ENCODE results near the gene SLC2A9. TPM values are rescaled to one million over a fixed set of nuclear protein-coding genes. Genes with fewer than 3 reads are reported as not detected.
"Not testable (repeated sequence)": the region's sequence is repeated elsewhere in the genome, so short reads cannot be mapped to it uniquely, and the experiment has no call there.

The SLC2A9 gene
- total RNA-seq, 1 experiment from 2014 or later = 3.5 TPM

DNA sequence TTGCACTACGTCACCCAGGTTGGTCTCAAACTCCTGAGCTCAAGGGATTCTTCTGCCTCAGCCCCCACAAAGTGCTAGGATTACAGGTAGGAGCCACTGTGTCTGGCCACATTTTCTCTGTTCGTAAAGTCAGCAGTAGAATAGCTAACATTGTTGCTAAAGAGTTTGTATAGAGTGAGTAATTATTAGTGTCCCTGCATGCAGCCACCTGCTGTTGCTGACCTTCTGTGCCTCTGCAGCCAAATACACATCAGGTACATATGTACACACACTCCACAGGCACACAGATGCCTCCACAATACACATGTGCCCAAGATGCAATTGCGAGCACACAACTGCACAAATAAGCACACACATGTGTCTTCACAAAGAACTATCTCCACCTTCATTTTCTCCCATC, 228.9 kb downstream of the SLC2A9 start:
- CTCF ChIA-PET = no interaction called here
- in situ Hi-C loops (cut with HindIII; ENCODE audit: low pct_unique_long_range_greater_than_20kb, low sequenced_read_pairs) (no loop called here), intact Hi-C loops (cut with micrococcal nuclease; ENCODE audit: unreplicated experiment) (no loop called here)

GRCh38 chr4:9785891-9786290, 235.4 kb downstream of the SLC2A9 start:
- H3K27me3 ChIP-seq (ENCODE audit: control insufficient read depth, insufficient read depth, low read length) = not testable (repeated sequence)

More for the DNA sequence above, 228.9 kb downstream of the SLC2A9 start:
- no peak for ATAC-seq
- POLR2A ChIA-PET = no interaction called here
- no peak for TF ChIP-seq REST (IDR thresholded peaks at IDR 0.05; ENCODE audit: insufficient read depth in 1 of 2, low read depth in 2 of 2, low read length in 1 of 2)
- H3K27me3 ChIP-seq (ENCODE audit: control insufficient read depth, insufficient read depth, low read length) = no peaks in the 10 kb centered on the region
- no peaks in the 10 kb centered on the region for H3K4me1 ChIP-seq (ENCODE audit: control insufficient read depth, insufficient read depth, low read length)
- H3K9me3 ChIP-seq (ENCODE audit: control insufficient read depth, insufficient read depth, low read depth, low read length) = no peaks in the 10 kb centered on the region
- H3K4me3 ChIP-seq (ENCODE audit: low read depth in 2 of 2, low read length in 2 of 2) = no peak overlapping the region
- DNase-seq (ENCODE audit: low read depth, low spot score) = no peak
- BruUV-seq (replicated peaks) = no TSS peak
- H3K36me3 ChIP-seq (ENCODE audit: control insufficient read depth, insufficient read depth, low read length) = no peaks in the 10 kb centered on the region
- H3K27ac ChIP-seq (ENCODE audit: low read length) = no peak overlapping the region

DNA sequence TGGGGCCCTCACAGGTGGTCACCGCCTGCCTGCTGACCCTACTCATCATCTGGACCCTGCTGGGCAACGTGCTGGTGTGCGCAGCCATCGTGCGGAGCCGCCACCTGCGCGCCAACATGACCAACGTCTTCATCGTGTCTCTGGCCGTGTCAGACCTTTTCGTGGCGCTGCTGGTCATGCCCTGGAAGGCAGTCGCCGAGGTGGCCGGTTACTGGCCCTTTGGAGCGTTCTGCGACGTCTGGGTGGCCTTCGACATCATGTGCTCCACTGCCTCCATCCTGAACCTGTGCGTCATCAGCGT, 239.2 kb downstream of the SLC2A9 start:
- intact Hi-C loops (cut with micrococcal nuclease; ENCODE audit: unreplicated experiment) = no loop called here
- H3K4me1 ChIP-seq (ENCODE audit: control insufficient read depth, insufficient read depth, low read length) = no peaks in the 10 kb centered on the region
- POLR2A ChIA-PET = no interaction called here

More at GRCh38 chr4:9785891-9786290, 235.4 kb downstream of the SLC2A9 start:
- CTCF ChIA-PET; in situ Hi-C loops (cut with HindIII; ENCODE audit: low pct_unique_long_range_greater_than_20kb, low sequenced_read_pairs); H3K36me3 ChIP-seq (ENCODE audit: control insufficient read depth, insufficient read depth, low read length); H3K4me1 ChIP-seq (ENCODE audit: control insufficient read depth, insufficient read depth, low read length); H3K9me3 ChIP-seq (ENCODE audit: control insufficient read depth, insufficient read depth, low read depth, low read length); POLR2A ChIA-PET; H3K4me3 ChIP-seq (ENCODE audit: low read depth in 2 of 2, low read length in 2 of 2); H3K27ac ChIP-seq (ENCODE audit: low read length); BruUV-seq (replicated peaks); intact Hi-C loops (cut with micrococcal nuclease; ENCODE audit: unreplicated experiment); ATAC-seq; DNase-seq (ENCODE audit: low read depth, low spot score): not testable (repeated sequence)

DNA sequence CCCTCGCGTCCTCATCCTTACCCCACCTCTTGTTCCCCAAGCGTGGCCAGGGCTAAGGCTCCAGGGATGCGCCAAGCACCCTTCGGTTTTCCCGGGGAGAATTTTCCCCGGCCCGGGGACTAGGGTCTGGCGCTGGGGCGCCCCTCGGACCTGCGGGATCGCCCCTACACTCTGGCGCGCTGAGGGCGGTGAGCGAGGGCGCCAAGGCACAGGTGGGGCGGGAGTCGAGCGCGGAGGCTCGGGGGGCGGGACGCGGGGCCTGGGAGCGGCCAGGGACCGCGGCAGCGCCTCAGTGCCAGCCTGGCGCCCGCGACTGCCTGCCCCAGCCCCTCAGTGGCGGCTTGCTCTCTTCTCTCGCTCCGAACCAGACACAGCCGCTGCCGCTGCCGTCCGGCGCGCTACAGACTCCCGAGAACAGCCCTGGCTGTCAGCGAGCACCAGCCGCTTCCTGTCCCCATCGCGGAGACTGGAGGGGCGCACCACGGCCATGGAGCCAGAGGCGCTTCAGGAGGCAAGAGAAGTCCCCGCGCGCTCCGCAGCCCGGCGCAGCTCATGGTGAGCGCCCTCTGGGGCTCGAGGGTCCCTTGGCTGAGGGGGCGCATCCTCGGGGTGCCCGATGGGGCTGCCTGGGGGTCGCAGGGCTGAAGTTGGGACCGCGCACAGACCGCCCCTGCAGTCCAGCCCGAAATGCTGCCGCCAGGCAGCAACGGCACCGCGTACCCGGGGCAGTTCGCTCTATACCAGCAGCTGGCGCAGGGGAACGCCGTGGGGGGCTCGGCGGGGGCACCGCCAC, 239.8 kb downstream of the SLC2A9 start, which contains the start of gene DRD5:
TSS of gene DRD5 (plus strand) at position 292 of the 793 bp plus-strand sequence. CDS start at position 688, 396 bp downstream.
- Histone ChIP-seq H3K4me1 (ENCODE audit: control insufficient read depth, insufficient read depth, low read length) (no peaks in the 10 kb centered on the region), H3K36me3 (ENCODE audit: control insufficient read depth, insufficient read depth, low read length) (no peaks in the 10 kb centered on the region), H3K9me3 (ENCODE audit: control insufficient read depth, insufficient read depth, low read depth, low read length) (no peaks in the 10 kb centered on the region), H3K27ac (ENCODE audit: low read length) (no peak within 1 kb of the TSS), H3K27me3 (ENCODE audit: control insufficient read depth, insufficient read depth, low read length) (no peaks in the 10 kb centered on the region), H3K4me3 (ENCODE audit: low read depth in 2 of 2, low read length in 2 of 2) (no peak within 1 kb of the TSS)
- no peak for ATAC-seq
- TF ChIP-seq, protein P1, sequence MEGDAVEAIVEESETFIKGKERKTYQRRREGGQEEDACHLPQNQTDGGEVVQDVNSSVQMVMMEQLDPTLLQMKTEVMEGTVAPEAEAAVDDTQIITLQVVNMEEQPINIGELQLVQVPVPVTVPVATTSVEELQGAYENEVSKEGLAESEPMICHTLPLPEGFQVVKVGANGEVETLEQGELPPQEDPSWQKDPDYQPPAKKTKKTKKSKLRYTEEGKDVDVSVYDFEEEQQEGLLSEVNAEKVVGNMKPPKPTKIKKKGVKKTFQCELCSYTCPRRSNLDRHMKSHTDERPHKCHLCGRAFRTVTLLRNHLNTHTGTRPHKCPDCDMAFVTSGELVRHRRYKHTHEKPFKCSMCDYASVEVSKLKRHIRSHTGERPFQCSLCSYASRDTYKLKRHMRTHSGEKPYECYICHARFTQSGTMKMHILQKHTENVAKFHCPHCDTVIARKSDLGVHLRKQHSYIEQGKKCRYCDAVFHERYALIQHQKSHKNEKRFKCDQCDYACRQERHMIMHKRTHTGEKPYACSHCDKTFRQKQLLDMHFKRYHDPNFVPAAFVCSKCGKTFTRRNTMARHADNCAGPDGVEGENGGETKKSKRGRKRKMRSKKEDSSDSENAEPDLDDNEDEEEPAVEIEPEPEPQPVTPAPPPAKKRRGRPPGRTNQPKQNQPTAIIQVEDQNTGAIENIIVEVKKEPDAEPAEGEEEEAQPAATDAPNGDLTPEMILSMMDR (IDR thresholded peaks at IDR 0.05) = no peak
- no peak for TF ChIP-seq REST (IDR thresholded peaks at IDR 0.05; ENCODE audit: insufficient read depth in 1 of 2, low read depth in 2 of 2, low read length in 1 of 2)
- TF ChIP-seq POLR2AphosphoS5 (IDR thresholded peaks at IDR 0.05; ENCODE audit: low read depth, low read length) = no peak
- no peak for TF ChIP-seq TCF7L2 (IDR thresholded peaks at IDR 0.05; ENCODE audit: low read depth, low read length)
- TF ChIP-seq SIN3A (IDR thresholded peaks at IDR 0.05; ENCODE audit: borderline replicate concordance, insufficient read depth, low read depth, low read length) = no peak
- ChIA-PET CTCF (no interaction called here), POLR2A (no interaction called here)
- no TSS peak for BruUV-seq (replicated peaks)
- intact Hi-C loops (cut with micrococcal nuclease; ENCODE audit: unreplicated experiment) = no loop called here
- in situ Hi-C loops (cut with HindIII; ENCODE audit: low pct_unique_long_range_greater_than_20kb, low sequenced_read_pairs) = no loop called here
- DNase-seq (ENCODE audit: low read depth, low spot score) = no peak

More for the DNA sequence above, 239.2 kb downstream of the SLC2A9 start:
- Histone ChIP-seq H3K27ac (ENCODE audit: low read length) (no peak overlapping the region), H3K4me3 (ENCODE audit: low read depth in 2 of 2, low read length in 2 of 2) (no peak overlapping the region), H3K9me3 (ENCODE audit: control insufficient read depth, insufficient read depth, low read depth, low read length) (no peaks in the 10 kb centered on the region), H3K36me3 (ENCODE audit: control insufficient read depth, insufficient read depth, low read length) (no peaks in the 10 kb centered on the region), H3K27me3 (ENCODE audit: control insufficient read depth, insufficient read depth, low read length) (no peaks in the 10 kb centered on the region)
- DNase-seq (ENCODE audit: low read depth, low spot score) (no peak), ATAC-seq (no peak)
- in situ Hi-C loops (cut with HindIII; ENCODE audit: low pct_unique_long_range_greater_than_20kb, low sequenced_read_pairs) = no loop called here
- no peak for TF ChIP-seq POLR2AphosphoS5 (IDR thresholded peaks at IDR 0.05; ENCODE audit: low read depth, low read length)
- CTCF ChIA-PET = no interaction called here
- no TSS peak for BruUV-seq (replicated peaks)

Data from Panc1 (cell line).